ENCODE results near the gene ZPBP2. TPM values are rescaled to one million over a fixed set of nuclear protein-coding genes. Genes with fewer than 3 reads are reported as not detected.
"Not testable (repeated sequence)": the region's sequence is repeated elsewhere in the genome, so short reads cannot be mapped to it uniquely, and the experiment has no call there.

ZPBP2 gene
- total and polyA plus RNA-seq, 12 donors, result not detected

DNA sequence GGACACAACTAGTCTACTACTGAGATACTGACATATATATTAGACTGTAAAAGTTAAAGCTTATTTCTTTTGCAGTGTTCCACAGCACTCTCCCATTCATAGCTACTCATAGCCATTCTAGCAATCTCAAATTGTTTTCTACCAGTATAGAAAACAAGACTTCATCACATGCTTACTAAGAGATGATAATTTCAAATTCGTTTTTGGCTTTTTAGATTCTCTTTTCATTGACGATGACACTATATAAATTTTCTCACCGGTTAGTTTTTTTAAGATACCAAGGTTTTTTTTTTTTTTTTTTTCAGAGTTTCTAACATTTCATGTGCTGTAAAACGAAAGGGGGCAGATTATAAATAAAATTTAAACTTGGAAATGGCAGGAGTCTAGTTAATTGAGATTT lies 21.8 kb upstream of the ZPBP2 start:
- H3K27me3 ChIP-seq, result peaks cover 0 to 62% (median 43%) of the 10 kb centered on the region in 7 donors
- no peak overlapping the region for H3K27ac ChIP-seq
- no peak for DNase-seq
- H3K4me3 ChIP-seq, result no peak overlapping the region
- ATAC-seq, result no peak
- H3K9me3 ChIP-seq, result no peaks in the 10 kb centered on the region
- TF ChIP-seq, protein P1, sequence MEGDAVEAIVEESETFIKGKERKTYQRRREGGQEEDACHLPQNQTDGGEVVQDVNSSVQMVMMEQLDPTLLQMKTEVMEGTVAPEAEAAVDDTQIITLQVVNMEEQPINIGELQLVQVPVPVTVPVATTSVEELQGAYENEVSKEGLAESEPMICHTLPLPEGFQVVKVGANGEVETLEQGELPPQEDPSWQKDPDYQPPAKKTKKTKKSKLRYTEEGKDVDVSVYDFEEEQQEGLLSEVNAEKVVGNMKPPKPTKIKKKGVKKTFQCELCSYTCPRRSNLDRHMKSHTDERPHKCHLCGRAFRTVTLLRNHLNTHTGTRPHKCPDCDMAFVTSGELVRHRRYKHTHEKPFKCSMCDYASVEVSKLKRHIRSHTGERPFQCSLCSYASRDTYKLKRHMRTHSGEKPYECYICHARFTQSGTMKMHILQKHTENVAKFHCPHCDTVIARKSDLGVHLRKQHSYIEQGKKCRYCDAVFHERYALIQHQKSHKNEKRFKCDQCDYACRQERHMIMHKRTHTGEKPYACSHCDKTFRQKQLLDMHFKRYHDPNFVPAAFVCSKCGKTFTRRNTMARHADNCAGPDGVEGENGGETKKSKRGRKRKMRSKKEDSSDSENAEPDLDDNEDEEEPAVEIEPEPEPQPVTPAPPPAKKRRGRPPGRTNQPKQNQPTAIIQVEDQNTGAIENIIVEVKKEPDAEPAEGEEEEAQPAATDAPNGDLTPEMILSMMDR (IDR thresholded peaks at IDR 0.05), result no peak
- H3K4me1 ChIP-seq, result peaks cover 0 to 10% (median 0%) of the 10 kb centered on the region in 9 donors
- no peaks in the 10 kb centered on the region for H3K36me3 ChIP-seq
- WGBS, 2 donors, result 70 to 71% methylated on average over 4 of the region's 4 CpGs
- intact Hi-C loops (cut with DNase I), result no loop called here

DNA sequence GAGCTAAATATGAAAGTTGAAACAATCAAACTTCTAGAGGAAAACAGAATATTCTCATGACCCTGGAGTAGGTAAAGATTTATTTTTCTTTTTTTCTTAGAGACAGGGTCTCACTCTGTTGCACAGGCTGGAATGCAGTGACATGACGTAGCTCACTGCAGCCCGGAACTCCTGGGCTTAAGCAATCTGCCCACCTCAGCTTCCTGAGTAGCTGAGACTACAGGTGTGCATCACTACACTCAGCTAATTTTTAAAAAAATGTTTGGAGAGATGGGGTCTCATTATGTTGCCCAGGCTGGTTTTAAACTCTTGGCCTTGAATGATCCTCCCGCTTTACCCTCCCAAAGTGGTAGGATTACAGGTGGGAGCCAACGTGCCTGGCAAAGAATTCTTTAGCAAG lies 19.4 kb upstream of the ZPBP2 start:
- TF ChIP-seq, protein P1 (IDR thresholded peaks at IDR 0.05), result no peak
- no peak for ATAC-seq
- Histone ChIP-seq H3K27me3 (peaks cover 0 to 54% (median 35%) of the 10 kb centered on the region in 7 donors), H3K4me1 (peaks cover 0 to 10% (median 0%) of the 10 kb centered on the region in 9 donors), H3K36me3 (no peaks in the 10 kb centered on the region), H3K27ac (no peak overlapping the region), H3K9me3 (no peaks in the 10 kb centered on the region), H3K4me3 (no peak overlapping the region)
- intact Hi-C loops (cut with DNase I), result no loop called here
- DNase-seq, result no peak
- 77 to 80% methylated on average over 4 of the region's 4 CpGs for WGBS, 2 donors

DNA sequence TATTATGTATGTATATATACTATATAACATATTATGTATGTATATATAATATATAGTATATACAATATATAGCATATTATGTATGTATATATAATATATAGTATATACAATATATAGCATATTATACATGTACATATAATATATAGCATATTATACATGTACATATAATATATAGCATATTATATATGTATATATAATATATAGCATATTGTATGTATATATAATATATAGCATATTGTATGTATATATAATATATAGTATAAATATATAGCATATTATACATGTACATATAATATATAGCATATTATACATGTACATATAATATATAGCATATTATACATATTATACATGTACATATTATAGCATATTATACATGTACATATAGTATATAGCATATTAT lies 17.8 kb upstream of the ZPBP2 start:
- peaks cover 0 to 51% (median 26%) of the 10 kb centered on the region in 7 donors for H3K27me3 ChIP-seq
- H3K36me3 ChIP-seq; H3K4me3 ChIP-seq; intact Hi-C loops (cut with DNase I); H3K27ac ChIP-seq; H3K4me1 ChIP-seq; ATAC-seq; DNase-seq; H3K9me3 ChIP-seq: not testable (repeated sequence)

DNA sequence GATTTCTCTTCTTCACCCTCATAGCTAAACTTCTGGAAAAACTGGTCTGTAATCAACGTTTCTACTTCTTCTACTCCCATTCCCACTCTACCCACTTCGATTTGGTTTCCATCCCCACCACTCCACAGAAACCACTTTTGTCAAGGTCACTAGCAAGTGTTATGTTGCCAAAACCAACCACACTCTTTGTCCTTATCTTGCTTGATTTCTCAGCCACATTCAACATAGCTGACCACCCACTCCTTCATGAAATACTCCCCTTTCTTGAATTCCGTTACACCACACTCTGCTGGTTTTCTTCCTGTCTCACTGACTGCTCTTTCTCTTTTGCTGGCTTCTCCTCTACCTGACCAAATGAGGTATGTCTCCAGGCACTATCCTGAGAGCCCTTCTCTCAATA lies 15.8 kb upstream of the ZPBP2 start:
- Histone ChIP-seq H3K9me3 (no peaks in the 10 kb centered on the region), H3K4me3 (no peak overlapping the region), H3K27me3 (peaks cover 0 to 44% (median 25%) of the 10 kb centered on the region in 7 donors), H3K27ac (no peak overlapping the region), H3K36me3 (no peaks in the 10 kb centered on the region), H3K4me1 (peaks cover 0 to 10% (median 0%) of the 10 kb centered on the region in 9 donors)
- intact Hi-C loops (cut with DNase I), result no loop called here
- DNase-seq, result no peak
- TF ChIP-seq, protein P1 (IDR thresholded peaks at IDR 0.05), result no peak
- WGBS, 2 donors, result 41 to 48% methylated on average over 3 of the region's 3 CpGs
- no peak for ATAC-seq

DNA sequence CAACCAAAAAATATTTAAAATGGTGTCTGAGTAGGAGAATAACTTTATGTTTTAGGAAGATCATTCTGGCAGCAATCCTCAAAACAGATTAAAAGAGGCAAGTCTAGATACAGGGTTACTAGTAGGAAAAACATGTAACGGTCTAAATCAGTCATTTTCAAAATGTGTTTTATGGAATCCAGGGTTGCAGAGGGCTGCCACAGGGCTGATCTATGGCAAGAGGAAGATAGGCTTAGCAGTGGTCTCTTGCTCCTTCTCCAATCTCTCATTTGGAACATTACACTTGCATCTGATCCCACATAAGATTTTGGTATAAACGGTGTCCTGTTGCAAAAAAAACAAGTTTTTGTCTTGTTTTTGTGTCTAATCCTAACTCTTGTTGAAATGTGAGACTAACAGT lies 13.1 kb upstream of the ZPBP2 start:
- TF ChIP-seq, protein P1 (IDR thresholded peaks at IDR 0.05), result no peak
- ATAC-seq (no peak), DNase-seq (no peak)
- Histone ChIP-seq H3K27ac (no peak overlapping the region), H3K4me3 (no peak overlapping the region), H3K36me3 (no peaks in the 10 kb centered on the region), H3K9me3 (no peaks in the 10 kb centered on the region), H3K27me3 (peaks cover 0 to 52% (median 29%) of the 10 kb centered on the region in 7 donors), H3K4me1 (no peaks in the 10 kb centered on the region)
- intact Hi-C loops (cut with DNase I), result no loop called here
- 68 to 76% methylated on average over 2 of the region's 2 CpGs for WGBS, 2 donors

DNA sequence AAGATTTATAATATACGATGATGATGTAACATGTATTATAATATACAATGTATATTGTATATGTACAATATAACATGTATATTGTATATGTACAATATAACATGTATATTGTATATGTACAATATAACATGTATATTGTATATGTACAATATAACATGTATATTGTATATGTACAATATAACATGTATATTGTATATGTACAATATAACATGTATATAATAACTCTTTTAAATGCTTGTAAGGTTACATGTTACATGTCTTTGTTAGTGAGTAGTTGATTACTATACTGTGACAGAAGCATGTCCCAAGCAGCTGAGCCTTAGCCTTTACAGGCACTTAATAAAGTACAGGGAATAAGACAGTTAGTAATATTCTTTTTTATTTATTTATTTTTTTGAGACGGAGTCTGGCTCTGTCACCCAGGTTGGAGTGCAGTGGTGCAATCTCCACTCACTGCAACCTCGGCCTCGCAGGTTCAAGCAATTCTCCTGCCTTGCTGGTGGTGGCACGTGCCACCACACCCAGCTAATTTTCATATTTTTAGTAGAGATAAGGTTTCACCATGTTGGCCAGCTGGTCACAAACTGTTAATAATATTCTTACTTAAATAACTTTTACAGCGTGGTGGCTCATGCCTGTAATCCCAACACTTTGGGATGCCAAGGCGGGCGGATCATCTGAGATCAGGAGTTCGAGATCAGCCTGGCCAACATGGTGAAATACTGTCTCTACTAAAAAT lies 11.9 kb upstream of the ZPBP2 start:
- H3K4me1 ChIP-seq; ATAC-seq; DNase-seq; H3K9me3 ChIP-seq; H3K4me3 ChIP-seq; intact Hi-C loops (cut with DNase I); H3K27ac ChIP-seq; H3K36me3 ChIP-seq: not testable (repeated sequence)
- H3K27me3 ChIP-seq, result peaks cover 0 to 62% (median 41%) of the 10 kb centered on the region in 7 donors
- WGBS, 2 donors, result 87 to 93% methylated on average over 9 of the region's 9 CpGs

All from heart right ventricle (tissue), 16 donors.